ENCODE data around the gene CNOT2.
"Not testable (repeated sequence)": the region's sequence is repeated elsewhere in the genome, so short reads cannot be mapped to it uniquely, and the experiment has no call there.

CNOT2 gene

GRCh38 chr12:70367258-70368141 lies 124.3 kb downstream of the CNOT2 start:
- DNase-seq, result no peak

- DNase-seq, result no peak
Measured at GRCh38 chr12:70372881-70373280, 129.6 kb downstream of the CNOT2 start.

GRCh38 chr12:70379846-70380245 lies 136.6 kb downstream of the CNOT2 start:
- no peak for DNase-seq

- DNase-seq, result no peak
Measured at GRCh38 chr12:70383484-70383883, 140.3 kb downstream of the CNOT2 start.

- DNase-seq, result no peak
Measured at GRCh38 chr12:70383886-70384285, 140.7 kb downstream of the CNOT2 start.

GRCh38 chr12:70386771-70387170 lies 143.5 kb downstream of the CNOT2 start:
- no peak for DNase-seq

GRCh38 chr12:70389678-70390077 lies 146.4 kb downstream of the CNOT2 start:
- no peak for DNase-seq

GRCh38 chr12:70392631-70393030 lies 149.4 kb downstream of the CNOT2 start:
- not testable (repeated sequence) for DNase-seq

- no peak for DNase-seq
Measured at GRCh38 chr12:70393787-70394499, 150.7 kb downstream of the CNOT2 start.

GRCh38 chr12:70398002-70398401 lies 154.8 kb downstream of the CNOT2 start:
- no peak for DNase-seq

GRCh38 chr12:70398862-70399261 lies 155.6 kb downstream of the CNOT2 start:
- DNase-seq, result no peak

GRCh38 chr12:70399311-70399710 lies 156.1 kb downstream of the CNOT2 start:
- DNase-seq, result no peak

- no peak for DNase-seq
Measured at GRCh38 chr12:70400124-70400523, 156.9 kb downstream of the CNOT2 start.

GRCh38 chr12:70402597-70402996 lies 159.4 kb downstream of the CNOT2 start:
- no peak for DNase-seq

- DNase-seq, result no peak
Measured at GRCh38 chr12:70403826-70404225, 160.6 kb downstream of the CNOT2 start.
